ENCODE data around the gene PHPT1. TPM values are rescaled to one million over a fixed set of nuclear protein-coding genes. Genes with fewer than 3 reads are reported as not detected.
"Not testable (repeated sequence)": the region's sequence is repeated elsewhere in the genome, so short reads cannot be mapped to it uniquely, and the experiment has no call there.

The PHPT1 gene
- total RNA-seq = 54.4 TPM

DNA sequence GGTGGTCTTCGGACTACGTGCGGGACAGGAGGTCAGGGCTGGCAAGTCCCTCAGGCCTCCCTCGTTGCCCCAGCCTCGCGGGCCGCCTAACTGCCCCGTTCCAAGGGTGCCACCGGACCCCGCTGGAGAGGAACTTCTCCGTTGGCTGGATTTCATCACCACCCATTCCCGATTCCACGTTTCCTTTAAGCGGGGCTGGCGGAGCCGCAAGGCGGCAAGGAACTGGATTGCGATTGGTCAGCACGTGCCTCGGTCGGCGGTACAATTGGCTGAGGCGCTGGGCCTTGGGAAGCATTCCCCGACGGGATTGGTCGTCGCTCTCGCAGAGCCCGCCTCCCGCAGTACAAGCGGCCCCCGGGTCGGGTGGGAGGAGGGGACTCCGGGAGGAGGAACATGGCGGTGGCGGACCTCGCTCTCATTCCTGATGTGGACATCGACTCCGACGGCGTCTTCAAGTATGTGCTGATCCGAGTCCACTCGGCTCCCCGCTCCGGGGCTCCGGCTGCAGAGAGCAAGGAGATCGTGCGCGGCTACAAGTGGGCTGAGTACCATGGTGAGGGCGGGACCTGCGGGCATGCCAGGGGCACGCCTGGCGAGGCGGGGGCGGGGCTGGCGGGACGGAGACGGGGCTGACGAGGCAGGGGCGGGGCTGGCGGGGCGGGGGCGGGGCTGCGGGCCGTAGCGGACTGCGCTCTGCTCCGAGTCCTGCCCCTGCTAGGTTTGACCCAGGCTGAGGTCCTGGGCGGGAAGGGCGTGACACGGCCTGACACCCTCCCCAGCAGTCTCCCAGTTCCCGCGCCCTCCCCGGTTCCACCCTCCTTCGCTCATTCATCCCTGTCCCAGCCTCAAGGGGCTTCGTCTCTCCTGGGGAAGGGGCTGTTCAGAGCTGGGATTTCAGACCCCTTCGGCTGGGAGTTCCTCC is at the start of gene PHPT1:
PHPT1 (plus strand) TSS at position 372 of the 922 bp plus-strand sequence; CDS start at position 394, 22 bp downstream.
- peak; percentile 100 for DNase-seq

DNA sequence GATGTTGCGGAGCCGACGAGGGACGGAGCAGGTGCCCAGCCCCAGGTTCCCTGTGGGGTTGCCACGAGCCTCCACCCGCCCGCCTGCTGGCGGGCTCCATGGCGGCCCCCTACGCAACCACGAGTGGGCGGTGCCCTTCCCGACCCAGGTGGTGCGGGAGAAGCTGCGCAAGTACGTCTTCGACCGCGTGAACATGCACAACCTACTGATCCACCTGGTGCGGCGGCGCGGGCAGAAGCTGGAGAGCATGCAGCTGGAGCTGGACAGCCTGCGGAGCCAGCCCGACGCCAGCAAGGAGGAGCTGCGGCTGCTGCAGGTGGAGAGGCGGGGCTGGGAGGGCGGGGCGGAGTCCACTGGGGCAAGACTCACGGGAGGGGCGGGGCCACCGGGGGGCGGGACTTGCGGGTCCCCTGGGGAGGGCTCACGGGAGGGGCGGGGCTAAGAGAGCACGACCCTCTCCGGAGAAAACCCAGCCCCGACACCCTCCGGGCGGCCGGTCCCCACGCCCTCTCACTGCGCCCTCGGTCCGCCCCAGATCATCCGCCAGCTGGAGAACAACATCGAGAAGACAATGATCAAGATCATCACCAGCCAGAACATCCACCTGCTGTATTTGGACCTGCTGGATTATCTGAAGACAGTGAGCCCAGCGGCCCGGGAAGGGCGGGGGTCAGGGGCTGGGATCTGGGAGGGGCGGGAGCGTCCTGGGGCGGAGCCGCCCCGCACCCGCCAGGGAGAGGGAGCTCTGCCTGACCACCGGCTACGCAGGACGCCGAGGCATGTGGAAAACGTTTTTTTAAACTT is 49.2 kb upstream of the PHPT1 start:
- peak; percentile 85 for DNase-seq

DNA sequence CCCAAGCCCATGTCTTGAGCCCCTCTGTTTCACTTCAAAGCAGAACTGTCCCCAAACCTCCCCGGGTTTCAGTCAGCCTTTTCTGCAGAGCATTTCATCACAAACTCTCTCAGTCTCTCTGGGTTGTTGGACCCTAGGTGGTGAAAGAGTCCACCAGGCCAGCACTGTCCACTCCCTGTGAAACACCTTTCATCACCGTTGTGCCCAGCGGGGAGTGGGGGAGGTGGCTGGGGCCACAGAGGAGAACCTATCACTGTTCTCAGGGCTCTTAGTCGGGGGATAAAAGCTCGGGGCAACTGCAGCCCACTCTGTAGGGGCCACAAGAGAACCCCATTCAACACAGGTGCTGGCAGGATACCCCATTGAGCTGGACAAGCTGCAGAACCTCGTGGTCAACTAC is 46.9 kb upstream of the PHPT1 start:
- no peak for DNase-seq

DNA sequence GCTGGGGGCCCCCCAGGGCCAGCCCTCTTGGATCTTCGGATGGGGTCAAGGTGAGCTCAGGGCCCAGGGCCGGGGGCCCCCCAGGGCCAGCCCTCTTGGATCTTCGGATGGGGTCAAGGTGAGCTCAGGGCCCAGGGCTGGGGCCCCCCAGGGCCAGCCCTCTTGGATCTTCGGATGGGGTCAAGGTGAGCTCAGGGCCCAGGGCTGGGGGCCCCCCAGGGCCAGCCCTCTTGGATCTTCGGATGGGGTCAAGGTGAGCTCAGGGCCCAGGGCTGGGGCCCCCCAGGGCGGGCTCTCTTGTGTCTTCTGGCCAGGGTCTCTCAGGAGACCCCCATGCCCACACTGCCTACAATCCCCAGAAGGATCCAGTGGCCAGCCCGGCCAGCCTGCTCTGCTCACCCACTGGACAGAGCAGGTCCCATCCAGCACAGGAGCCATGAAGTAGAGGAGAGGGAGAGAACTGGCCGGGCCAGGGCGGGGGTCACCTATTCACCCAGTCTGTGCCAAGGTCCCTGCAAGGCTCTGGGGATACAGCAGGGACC is 46.1 kb upstream of the PHPT1 start:
- DNase-seq = not testable (repeated sequence)

DNA sequence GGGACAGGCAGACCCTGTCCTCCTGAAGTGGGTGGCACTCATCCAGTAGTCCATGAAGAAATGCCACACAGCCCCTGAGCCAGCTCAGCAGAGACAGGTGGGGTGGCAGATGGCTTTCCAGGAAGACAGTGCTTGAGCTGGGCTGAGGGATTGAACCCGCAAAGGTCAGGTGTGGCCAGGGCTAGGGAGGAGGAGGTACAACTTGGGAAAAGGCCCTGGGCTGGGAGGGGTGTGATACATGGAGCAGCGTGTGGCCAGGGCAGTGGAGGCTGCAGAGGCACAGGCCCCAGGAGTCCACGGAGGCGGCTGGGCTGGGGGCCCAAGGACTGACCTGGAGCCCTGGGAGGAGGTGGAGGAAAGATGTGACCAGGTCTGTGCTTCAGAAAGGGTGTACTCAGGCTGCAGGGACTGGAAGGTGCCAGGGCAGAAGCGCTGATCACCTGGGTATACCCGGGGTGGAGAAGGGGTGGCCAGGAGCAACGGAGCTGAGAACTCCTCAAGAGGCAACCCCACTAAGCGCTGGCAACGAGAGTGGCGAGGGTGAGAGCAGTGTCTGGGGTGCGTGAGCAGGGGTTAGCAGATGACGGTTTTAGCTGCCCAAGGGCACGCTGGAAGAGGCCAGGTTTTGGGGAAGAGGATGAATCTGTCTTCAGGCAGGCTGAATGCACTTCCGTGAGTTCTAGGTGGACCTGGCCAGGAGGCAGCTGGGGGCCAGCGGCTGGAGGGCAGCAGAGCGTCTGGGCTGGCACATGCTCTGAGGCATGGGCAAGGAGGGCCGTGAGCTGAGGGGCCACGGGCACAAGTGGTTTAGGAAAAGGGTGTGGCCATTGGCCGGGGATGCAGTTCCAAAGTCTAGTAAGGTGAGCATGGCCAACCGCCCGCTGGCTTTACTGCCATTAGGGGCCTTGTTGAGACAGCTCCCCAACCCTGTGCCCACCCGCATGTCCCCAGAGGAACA is 45.4 kb upstream of the PHPT1 start:
- no peak for DNase-seq

DNA sequence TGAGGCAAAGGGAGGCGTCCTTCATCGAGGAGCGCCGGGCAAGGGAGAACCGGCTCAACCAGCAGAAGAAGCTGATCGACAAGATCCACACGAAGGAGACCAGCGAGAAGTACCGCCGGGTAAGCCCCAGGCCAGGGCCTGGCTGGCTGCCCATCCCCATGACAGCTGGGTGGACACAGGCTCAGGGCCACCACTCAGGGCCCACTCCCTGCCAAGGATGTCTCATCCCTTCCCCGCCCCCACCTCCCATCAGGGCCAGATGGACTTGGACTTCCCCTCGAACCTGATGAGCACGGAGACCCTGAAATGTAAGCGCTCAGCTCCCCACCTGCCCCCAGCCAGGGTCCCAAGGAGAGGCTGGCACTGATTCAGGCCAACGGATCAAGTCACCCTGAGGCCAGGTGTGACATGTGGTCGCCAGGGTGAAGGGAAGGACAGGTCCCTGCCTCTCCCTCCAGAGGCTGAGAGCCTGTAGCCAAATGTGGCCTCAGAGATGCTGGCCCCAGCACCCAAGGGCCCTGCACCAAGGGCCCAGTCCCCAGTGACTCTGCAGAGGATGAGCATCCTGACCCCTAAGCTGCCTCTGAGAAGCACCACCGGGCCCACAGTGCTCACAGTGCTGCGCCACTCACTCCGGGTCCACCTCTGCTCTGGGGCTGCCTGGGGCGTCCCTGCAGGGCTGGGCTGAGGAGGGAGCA is 44.6 kb upstream of the PHPT1 start:
- DNase-seq = no peak

DNA sequence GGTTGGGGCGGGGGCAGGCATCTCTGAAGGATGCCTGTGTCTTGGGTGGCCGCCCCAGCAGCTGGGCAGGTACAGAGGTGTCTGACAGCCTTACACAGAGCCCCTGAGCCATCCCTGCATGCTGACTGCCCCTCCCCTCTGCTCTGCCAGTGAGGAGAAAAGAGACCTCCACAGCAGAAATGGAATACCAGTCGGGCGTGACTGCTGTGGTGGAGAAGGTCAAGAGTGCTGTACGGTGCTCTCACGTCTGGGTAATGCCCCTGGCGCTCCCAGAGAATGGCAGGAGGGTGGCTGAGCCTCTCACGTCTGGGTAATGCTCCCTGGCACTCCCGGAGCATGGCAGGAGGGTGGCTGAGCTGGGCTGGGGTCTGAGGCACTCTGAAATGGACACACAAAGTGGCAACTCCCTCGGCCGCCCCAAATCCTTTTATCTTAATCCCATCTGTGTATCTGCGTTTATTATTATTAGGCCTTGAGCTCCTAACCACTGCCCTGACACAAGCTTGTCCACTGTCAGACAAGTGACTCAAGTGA is 43.9 kb upstream of the PHPT1 start:
- no peak for DNase-seq

DNA sequence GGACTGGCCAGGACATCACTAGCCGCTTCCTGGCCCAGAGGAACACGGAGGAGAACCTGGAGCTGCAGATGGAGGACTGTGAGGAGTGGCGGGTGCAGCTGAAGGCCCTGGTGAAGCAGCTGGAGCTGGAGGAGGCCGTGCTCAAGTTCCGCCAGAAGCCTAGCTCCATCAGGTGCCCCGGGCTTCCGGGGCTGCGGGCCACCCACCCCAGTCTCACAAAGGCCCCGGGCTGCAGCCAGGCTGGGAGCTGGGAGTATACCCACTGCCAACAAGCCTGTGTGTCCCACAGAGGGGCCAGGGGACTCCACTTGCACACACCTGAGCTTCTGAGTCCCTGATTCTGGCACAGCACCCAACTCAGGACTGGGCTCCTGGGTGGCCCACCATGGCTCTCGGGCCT is 43.1 kb upstream of the PHPT1 start:
- DNase-seq = no peak

DNA sequence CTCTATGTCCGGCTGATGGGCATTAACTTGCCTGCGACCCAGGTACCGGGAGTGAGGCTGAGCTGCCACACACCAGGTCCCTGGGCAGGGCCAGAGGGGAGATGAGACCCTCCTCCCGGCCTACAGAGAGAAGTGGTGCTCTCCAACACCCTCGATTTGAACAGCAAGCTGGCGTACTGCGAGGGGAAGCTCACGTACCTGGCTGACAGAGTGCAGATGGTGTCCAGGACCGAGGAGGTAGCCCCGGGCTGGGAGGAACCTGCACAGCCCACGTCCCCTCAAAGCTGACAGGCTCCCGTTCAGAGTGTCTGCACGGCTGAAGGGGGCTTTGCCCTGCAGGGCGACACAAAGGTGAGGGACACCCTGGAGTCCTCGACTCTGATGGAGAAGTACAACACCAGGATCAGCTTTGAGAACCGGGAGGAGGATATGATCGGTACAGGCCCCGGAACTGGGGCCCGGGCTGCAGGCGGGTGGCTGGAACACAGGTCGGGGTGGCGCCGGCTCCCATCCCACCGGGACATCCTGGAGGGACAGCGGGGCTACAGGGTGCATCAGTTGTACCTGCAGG is 42.5 kb upstream of the PHPT1 start:
- no peak for DNase-seq

DNA sequence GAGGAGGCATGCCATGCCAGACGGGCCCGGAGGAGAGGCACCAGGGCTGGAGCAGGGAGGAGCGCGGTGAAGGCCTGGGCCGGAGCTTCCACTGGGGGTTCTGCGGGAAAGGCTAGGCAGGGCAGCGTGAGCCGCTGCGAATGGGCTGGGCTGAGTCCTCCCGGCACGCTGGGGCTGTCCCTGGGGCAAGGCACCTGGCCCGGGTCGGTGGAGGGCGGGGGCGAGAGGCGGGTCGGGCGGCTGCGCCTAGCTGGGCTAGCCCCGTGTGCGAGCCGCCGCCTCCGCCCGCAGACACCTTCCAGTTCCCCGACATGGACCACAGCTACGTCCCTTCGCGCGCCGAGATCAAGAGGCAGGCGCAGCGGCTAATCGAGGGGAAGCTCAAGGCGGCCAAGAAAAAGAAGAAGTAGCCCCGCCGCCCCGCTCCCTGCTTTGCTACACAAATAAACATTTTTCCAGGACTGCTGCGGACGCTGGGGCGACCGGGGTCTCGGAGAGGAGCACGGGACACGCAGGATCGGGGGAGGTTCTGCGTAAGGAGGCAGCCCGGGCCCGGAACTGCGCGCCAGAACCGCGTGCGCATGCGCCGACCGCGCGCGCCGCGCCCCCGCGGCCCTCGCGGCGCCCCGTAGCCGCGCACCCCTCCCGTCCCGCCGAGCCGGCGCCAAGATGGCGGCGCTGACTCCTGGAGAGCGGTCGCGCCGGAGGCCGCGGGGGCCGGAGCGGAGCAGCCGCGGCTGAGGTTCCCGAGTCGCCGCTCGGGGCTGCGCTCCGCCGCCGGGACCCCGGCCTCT is 41.7 kb upstream of the PHPT1 start, which contains the start of gene RABL6:
RABL6 (plus strand) TSS at position 668 of the 794 bp plus-strand sequence. CDS start 249 bp downstream, outside the sequence.
- peak; percentile 90 for DNase-seq

DNA sequence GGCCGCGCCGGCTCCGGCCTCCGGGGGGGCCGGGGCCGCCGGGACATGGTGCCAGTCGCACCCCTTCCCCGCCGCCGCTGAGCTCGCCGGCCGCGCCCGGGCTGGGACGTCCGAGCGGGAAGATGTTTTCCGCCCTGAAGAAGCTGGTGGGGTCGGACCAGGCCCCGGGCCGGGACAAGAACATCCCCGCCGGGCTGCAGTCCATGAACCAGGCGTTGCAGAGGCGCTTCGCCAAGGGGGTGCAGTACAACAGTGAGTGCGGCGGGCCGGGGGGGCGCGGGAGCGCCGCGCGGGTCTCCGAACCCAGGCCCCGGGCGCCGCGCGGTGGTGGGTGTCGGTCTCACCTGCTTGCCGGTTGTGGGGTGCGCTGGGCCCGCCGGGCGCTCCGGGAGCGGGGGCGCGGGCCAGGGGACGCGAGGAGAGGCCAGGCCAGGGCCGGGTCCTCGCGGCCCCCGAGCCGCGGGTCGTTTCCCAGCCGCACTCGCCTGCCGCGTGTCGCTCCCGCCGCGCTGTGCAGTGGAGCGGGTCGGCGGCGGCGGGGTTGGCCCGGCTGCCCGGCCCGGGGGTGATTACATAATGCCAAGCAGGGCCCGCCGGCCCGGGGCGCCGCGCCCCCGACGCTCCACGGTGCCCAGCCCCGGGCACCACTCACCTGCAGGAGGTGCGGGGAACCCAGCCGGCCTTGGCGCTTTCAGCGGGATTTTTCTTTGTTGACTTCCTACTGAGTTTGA is 41.0 kb upstream of the PHPT1 start:
- no peak for DNase-seq

DNA sequence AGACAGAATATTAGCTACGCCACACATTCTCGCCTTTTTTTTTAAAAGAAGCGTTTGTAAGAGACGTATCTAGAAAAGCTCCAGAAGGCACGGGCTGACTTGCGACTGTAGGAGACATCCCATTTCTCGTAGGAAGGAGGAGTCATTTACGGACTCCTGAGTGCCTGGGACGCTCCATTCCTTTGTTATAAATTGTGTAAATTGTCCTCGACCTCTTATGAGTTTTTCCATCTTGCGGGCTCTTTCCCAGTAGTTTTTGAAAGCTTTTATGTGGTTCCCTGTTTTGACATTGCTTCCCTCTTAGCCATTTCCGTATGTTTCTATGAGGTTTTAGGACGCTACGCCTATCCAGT is 40.4 kb upstream of the PHPT1 start:
- DNase-seq = no peak

DNA sequence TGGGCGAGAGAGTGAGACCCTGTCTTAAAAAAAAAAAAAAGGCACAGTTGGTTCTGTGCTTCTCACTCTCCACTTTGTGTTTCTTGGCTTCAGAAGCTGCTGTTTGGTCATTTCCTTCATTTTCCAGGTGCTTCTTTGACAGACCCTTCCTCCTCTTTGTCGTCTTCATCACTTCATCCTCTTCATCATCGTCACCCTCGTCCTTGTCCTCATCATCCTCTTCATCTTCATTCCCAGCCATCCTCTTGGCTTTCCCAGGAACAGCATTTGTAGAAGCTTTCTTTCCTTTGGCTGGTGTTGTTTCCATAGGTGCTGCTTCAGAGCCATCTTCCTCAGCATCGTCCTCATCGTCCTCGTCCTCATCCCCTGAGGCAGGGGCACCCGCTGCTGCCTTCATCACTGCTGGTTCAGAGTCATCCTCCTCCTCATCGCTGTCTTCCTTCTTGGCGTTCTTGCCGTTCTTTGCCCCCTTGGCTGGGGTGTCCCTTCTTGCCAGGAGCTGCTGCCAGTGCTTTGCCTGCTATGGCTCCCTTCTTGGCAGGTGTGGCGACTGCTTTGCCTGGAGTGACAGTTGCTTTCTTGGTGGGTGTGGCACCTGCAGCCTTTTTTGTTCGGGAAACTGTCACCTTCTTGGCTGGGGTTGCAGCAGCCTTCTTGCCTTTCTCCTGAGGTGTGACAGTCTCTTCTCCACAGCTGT is 34.3 kb upstream of the PHPT1 start:
- DNase-seq = no peak

DNA sequence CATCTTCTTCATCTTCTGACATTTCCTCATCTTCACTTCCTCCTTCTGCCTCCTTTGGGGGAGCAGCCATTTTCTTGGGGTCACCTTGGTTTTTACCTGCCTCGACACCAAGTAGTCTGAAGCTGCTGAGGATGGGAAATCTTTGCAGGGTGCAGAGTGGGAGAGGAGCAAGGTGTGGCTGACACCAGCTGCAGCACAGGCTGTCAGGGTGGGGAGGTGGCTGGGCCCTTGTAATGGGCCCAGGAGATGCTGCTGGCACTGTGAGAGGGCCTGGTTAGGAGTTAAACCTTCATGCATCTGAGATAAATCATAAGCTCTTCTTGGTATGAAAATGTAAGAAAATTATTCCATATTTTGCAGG is 33.8 kb upstream of the PHPT1 start:
- no peak for DNase-seq

DNA sequence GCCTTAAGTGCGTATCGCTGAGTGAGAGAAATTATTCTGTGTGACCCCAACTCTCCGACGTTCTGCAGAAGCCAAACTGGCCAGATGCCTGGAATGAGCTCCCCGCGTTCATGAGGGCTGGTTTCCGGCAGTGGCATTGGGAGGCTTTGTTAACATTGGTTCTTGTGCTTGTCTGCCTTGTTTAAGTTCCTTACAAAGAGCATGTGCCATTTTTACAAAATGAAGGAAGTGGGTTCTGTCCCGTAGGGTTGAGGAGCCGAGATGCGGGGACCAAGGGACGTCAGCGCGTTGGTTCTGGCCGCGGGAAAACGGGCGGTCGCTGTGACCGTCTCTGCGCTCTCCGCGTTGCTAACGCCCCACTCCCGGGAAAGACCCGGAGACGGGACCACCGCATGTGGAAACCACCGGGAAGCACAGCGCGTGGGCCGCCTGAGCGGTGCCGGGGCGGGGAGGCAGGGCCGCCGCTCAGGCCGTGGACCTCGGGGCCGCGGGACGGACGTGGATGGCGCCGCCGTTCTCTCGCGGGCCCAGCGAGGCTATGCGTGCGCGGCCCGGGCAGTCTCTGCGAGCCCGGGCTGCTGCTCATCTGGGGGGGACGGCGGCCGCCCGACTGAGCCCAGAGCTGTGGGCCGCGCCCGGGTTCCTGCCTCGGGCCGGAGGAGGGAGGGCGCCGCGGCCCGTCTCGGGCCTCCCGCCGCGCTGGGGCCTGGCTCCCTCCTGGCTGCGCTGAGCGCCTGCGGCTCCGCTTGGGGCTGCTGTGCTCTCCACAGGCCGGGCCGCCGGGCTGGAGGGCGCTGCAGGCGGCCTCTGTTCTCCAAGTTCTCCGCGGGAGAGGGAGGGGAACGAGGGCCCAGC is 28.0 kb upstream of the PHPT1 start:
- no peak for DNase-seq

DNA sequence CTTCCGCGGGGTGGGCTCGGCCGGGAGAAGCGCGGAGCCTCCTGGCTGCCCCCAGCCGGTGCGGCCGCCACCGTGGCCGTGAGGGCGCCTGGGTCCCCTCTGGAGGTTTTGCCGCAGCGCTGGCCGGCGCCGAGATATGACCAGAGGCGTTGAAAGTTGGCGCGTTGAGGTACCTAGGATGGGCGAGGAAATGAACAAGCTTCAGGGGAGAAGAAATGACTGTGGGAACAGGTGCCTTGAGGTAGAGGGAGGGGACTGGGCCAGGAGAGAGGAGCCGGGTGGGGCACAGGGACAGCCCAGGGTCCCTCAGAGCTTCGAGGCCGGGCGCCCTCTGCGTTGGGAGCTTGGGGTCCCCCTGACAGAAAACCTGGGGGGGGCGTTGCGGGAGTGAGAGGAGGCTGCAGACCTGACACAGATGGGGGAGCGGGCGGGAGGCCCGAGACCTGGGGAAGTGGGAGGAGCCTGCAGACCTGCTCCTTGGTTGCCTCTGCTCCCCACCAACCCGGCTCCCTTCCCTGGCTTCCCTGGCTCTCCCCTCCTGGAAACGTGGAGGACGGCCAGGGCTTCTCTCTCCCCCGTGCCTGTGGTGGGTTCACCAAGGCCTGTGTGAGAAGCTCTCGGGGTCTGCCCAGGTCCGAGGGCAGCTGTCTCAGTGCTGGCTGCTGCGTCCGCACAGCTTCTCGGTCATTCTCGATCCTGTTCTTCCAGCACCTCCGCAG is 27.2 kb upstream of the PHPT1 start:
- no peak for DNase-seq

All from tongue (tissue), 2 donors.